SK-N-MC (cell line): ENCODE measurements around the gene SEPTIN1.
"Not testable (repeated sequence)": the region's sequence is repeated elsewhere in the genome, so short reads cannot be mapped to it uniquely, and the experiment has no call there.

ENCODE experiments used
- DNase-seq: peaks from one replicate; pipeline ENCODE4 v3.0.0-alpha.2; 2011; ENCODE audit warnings: low read depth, low spot score
- H3K27ac ChIP-seq: fragments of 200-600 bp; sonication (generic); 2 replicates; pipeline ENCODE4 v1.5.1; 2016; ENCODE audit warnings: mixed run types
- H3K36me3 ChIP-seq: fragments of 200-600 bp; sonication (generic); 2 replicates; pipeline ENCODE4 v1.6.1; 2017; ENCODE audit warnings: antibody characterized with exemption, low read length, mixed read lengths; ENCODE audit not compliant: insufficient read depth
- H3K4me3 ChIP-seq: fragments of 200-600 bp; sonication (generic); 2 replicates; pipeline ENCODE4 v1.5.1; 2016
- H3K9ac ChIP-seq: fragments of 200-600 bp; sonication (generic); 2 replicates; pipeline ENCODE4 v1.8.0; 2017; ENCODE audit warnings: mixed run types, mixed read lengths; ENCODE audit not compliant: insufficient read length
- H3K9me3 ChIP-seq: fragments of 200-600 bp; sonication (generic); 2 replicates; pipeline ENCODE4 v1.6.1; 2017; ENCODE audit warnings: low read depth, mild to moderate bottlenecking, antibody characterized with exemption, low read length, moderate library complexity, mixed read lengths
- EZH2 ChIP-seq: fragments of 200-600 bp; sonication (generic); IDR thresholded peaks from one replicate; pipeline ENCODE4 v1.6.1; 2017; ENCODE audit warnings: antibody characterized with exemption
- FOXP2 ChIP-seq: optimal IDR thresholded peaks from 2 replicates; pipeline ENCODE3; 2011; ENCODE audit warnings: mild to moderate bottlenecking, moderate library complexity; ENCODE audit not compliant: insufficient read depth; ENCODE audit errors: extremely low read length, control extremely low read depth
- POLR2AphosphoS5 ChIP-seq: IDR thresholded peaks from 2 replicates; pipeline ENCODE4 v1.6.1; 2012; ENCODE audit warnings: mild to moderate bottlenecking, low read depth, low read length, borderline replicate concordance

SEPTIN1 gene

GRCh38 chr16:30351586-30352419, 30.6 kb downstream of the SEPTIN1 start:
- DNase-seq, result no peak
- TF ChIP-seq EZH2, result no peak
- TF ChIP-seq FOXP2, result no peak
- TF ChIP-seq POLR2AphosphoS5, result no peak
- peaks cover 31% of the 10 kb centered on the region; the same call in 1 of the 2 replicates for H3K36me3 ChIP-seq

GRCh38 chr16:30351001-30351441, 31.3 kb downstream of the SEPTIN1 start:
- H3K36me3 ChIP-seq, result peaks cover 31% of the 10 kb centered on the region; the same call in 1 of the 2 replicates
- TF ChIP-seq FOXP2, result no peak
- TF ChIP-seq POLR2AphosphoS5, result no peak
- no peak for TF ChIP-seq EZH2
- no peaks in the 10 kb centered on the region for H3K9me3 ChIP-seq
- no peak for DNase-seq
- no peak overlapping the region for H3K4me3 ChIP-seq
- H3K27ac ChIP-seq, result no peak overlapping the region
- H3K9ac ChIP-seq, result no peak overlapping the region

More at GRCh38 chr16:30351586-30352419, 30.6 kb downstream of the SEPTIN1 start:
- Histone ChIP-seq H3K27ac (no peak overlapping the region), H3K9ac (no peak overlapping the region), H3K4me3 (no peak overlapping the region), H3K9me3 (no peaks in the 10 kb centered on the region)

GRCh38 chr16:30350134-30350871, 32.1 kb downstream of the SEPTIN1 start:
- H3K27ac ChIP-seq, result no peak overlapping the region
- H3K9ac ChIP-seq, result no peak overlapping the region
- H3K4me3 ChIP-seq, result no peak overlapping the region

GRCh38 chr16:30349675-30350074, 32.7 kb downstream of the SEPTIN1 start:
- H3K4me3 ChIP-seq, result no peak overlapping the region
- TF ChIP-seq EZH2, result no peak
- TF ChIP-seq POLR2AphosphoS5, result no peak
- no peak for TF ChIP-seq FOXP2
- H3K27ac ChIP-seq, result no peak overlapping the region
- peaks cover 31% of the 10 kb centered on the region; the same call in 1 of the 2 replicates for H3K36me3 ChIP-seq
- DNase-seq, result no peak
- H3K9ac ChIP-seq, result no peak overlapping the region
- no peaks in the 10 kb centered on the region for H3K9me3 ChIP-seq

More at GRCh38 chr16:30350134-30350871, 32.1 kb downstream of the SEPTIN1 start:
- H3K36me3 ChIP-seq, result peaks cover 31% of the 10 kb centered on the region; the same call in 1 of the 2 replicates
- TF ChIP-seq POLR2AphosphoS5 (no peak), FOXP2 (no peak), EZH2 (no peak)
- H3K9me3 ChIP-seq, result no peaks in the 10 kb centered on the region
- DNase-seq, result no peak

GRCh38 chr16:30348929-30349328, 33.4 kb downstream of the SEPTIN1 start:
- Histone ChIP-seq H3K9ac (no peak overlapping the region), H3K4me3 (no peak overlapping the region), H3K27ac (no peak overlapping the region), H3K9me3 (no peaks in the 10 kb centered on the region), H3K36me3 (peaks cover 30% of the 10 kb centered on the region; the same call in 1 of the 2 replicates)
- TF ChIP-seq EZH2 (no peak), FOXP2 (no peak), POLR2AphosphoS5 (no peak)
- DNase-seq, result no peak

GRCh38 chr16:30348113-30348512, 34.2 kb downstream of the SEPTIN1 start:
- no peak for DNase-seq
- Histone ChIP-seq H3K36me3 (peaks cover 27% of the 10 kb centered on the region; the same call in 1 of the 2 replicates), H3K9me3 (no peaks in the 10 kb centered on the region), H3K4me3 (no peak overlapping the region), H3K27ac (no peak overlapping the region), H3K9ac (no peak overlapping the region)
- TF ChIP-seq POLR2AphosphoS5 (no peak), FOXP2 (no peak), EZH2 (no peak)

GRCh38 chr16:30346286-30346685, 36.1 kb downstream of the SEPTIN1 start:
- TF ChIP-seq EZH2, result no peak
- TF ChIP-seq FOXP2, result no peak
- no peak for TF ChIP-seq POLR2AphosphoS5
- no peaks in the 10 kb centered on the region for H3K9me3 ChIP-seq
- DNase-seq, result no peak
- no peak overlapping the region for H3K9ac ChIP-seq
- H3K36me3 ChIP-seq, result peaks cover 10% of the 10 kb centered on the region; the same call in 1 of the 2 replicates
- H3K4me3 ChIP-seq, result no peak overlapping the region
- no peak overlapping the region for H3K27ac ChIP-seq

GRCh38 chr16:30343491-30343820, 38.9 kb downstream of the SEPTIN1 start:
- not testable (repeated sequence) for H3K9ac ChIP-seq, H3K27ac ChIP-seq, H3K36me3 ChIP-seq, H3K4me3 ChIP-seq, H3K9me3 ChIP-seq, DNase-seq
